HG02884 (cell line): Measurements from ENCODE around the gene GALNTL6.

Source experiments
- ATAC-seq: cut with Tn5 transposase; IDR thresholded peaks from one replicate; pipeline ENCODE4 v1.9.1; 2021; ENCODE audit warnings: mild to moderate bottlenecking, moderate library complexity; ENCODE audit not compliant: unreplicated experiment

GALNTL6 gene

DNA sequence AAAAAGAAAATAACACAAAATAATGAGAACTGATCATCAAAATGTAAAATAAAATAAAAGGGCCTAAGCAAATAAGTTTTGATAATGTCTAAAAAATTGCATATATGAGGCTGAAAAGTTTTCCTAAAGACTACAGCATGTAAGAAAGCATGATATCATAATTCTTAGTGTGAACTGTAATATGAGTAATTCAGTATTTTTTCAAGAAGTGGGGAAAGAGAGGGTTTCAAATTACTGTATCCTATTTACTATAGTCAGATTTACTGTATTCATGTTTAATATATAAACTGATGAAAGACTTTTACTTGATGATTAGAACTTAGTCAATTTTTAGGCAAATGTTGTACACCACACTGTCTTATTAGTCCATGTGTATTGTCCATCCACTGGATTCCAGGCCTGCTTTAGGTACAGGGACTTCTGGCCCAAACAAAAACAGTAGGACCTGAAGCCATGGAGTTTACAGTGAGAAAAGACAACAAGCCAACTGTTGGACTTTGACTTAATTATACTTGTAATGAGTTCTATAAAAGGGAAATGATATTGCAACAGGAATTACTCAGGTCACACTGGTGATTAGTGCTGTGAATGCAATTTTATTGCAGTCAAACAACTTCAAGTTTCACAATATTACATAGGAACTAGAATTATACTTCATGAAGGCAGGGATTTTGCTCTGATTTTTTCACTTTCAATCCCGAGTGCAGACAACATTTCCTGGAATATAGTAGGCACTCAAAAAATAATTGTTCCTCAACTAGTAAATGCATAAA is 837.7 kb downstream of the GALNTL6 start:
- ATAC-seq, result no peak

DNA sequence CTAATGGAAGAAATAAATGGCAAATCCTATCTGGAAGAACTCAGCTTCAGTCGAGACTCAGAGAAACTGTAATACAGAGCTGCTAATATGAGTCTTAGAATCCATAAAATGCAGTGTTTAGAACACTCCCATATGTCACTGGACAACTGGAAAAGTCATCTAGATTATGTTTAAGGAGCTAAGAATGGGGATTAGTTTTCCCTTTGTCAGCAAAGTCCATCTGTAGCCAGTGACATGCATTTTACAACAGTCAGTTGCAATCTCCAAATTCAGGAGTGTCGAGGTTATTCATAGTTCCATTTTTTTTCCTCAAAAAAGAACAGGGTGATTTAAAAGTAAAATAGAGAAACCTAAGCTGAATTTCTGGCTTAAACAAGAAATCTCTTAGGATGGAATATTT is 838.8 kb downstream of the GALNTL6 start:
- ATAC-seq, result no peak

DNA sequence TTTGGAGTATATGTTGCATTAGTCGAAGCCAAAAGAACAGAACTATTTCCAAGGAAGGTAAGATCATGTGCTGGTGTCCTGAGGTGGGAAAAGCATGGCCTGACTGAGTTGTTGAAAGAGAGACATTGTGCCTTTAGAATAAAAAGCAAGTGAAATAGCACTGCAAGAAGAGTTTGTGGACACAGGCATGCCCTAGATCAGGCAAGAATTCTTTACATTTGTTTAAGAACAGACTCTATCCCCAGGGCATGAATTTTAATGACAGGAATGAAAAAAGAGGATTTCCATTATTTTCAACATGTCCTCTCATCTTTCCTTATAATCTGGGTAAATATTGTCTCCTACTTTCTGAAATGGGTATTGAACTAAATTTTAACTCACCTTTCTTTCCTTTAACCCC is 839.2 kb downstream of the GALNTL6 start:
- ATAC-seq, result no peak

DNA sequence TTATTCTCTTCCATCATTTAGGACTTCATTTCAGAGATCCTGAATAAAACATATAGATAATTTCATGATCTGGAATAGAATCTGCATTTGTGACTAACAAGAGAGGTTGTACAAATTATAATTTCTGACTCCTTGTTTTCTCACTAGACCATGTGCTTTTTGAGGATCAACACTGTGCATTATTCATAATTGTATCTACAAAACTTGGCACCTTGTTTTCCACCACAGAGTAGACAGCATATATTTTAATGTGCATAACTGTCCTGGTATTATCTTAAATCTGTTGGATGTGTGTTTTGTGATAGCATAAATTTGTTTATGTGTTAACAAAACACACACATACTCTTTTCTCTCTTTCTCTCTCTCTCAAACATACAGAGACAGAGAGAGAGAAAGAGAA is 840.5 kb downstream of the GALNTL6 start:
- no peak for ATAC-seq

DNA sequence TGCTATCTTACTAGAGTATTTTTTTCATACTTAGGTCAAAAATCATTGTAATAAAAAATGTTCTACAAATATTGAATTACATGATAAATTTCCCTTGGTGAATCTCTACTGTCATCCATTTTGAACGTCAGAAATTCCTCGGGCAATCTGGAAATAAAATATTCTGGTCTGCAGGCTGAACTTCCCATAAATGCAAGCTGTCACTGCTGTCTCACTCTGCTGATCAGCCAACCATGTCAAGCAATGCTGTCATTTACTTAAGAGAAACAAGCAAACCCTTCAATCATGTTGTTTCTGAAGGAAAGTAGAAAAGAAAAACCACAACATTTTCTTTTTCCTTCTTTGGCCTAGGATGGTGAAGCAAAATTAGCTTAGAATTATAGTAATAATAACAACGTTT is 841.3 kb downstream of the GALNTL6 start:
- no peak for ATAC-seq

DNA sequence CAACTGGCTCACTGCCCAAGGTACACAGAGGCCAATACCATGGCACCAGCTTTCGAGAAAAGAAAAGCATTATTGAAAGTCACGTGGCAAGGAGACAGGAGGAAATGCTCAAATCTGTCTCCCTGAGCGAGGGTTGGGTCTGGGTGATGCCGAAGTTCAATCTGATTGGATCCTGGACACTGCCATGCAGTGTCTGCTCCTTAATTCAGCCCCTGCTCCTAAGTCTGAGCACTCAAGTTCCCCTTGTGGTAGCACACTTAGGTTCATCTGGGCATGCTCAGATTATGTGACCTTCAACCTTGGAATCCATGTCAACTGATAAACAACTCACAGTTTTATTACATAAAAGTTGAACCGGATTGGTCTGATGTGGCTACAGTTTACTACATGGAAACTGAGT is 842.9 kb downstream of the GALNTL6 start:
- ATAC-seq, result no peak

DNA sequence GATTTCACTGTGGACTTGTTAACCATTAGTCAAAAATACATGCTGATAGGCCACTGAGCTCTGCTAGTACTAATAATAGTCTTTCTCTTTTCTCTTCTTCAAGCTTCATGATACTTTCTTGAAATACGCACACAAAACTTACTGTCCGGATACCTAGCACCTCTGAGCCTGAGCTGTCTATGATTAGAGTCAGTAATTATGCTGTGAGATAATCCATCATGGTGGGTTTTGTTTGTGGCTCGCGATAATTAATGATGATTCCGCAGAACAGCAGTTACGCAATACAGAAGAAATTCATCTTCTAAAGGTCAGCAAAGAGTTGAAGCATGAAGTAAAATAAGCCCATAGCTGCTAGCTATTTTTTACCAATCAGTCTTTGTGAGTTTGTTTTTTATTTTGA is 843.9 kb downstream of the GALNTL6 start:
- no peak for ATAC-seq

DNA sequence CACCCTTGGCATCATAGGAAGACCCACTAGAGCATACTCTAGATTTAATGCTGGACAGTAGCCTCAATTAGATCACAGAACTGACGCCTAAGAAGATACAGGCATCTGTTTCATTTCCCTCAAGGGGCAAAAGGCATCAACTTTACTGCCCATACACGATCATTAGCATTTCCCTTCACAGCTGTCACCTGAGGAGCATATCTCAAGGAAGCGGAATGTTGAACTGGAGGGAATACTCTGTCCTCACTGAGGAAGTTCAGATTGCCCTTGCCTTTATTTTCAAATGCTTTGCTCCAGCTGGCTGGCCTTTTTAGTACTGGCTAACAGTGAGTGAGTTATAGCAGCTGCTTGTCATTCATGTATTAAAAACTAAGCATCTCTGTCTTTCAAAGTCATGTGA is 847.0 kb downstream of the GALNTL6 start:
- no peak for ATAC-seq

DNA sequence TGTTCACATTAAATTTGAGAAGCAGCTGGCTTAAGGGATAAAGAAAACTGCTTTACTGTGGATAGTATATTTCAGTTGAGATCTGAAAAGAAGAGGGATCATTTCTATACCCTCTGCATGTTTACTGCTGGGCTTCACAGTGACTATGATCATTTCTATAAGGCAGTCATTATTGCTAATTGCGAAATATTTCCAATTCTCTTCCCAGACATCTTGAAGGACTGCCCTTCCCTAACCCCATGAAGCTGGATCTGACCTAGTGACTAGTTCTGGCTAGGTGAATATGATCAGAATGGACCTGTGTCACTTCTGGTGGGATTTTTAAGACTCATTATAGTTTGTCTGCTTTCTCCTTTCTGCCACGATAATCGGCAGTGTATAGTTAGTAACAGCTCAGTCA is 848.9 kb downstream of the GALNTL6 start:
- no peak for ATAC-seq

DNA sequence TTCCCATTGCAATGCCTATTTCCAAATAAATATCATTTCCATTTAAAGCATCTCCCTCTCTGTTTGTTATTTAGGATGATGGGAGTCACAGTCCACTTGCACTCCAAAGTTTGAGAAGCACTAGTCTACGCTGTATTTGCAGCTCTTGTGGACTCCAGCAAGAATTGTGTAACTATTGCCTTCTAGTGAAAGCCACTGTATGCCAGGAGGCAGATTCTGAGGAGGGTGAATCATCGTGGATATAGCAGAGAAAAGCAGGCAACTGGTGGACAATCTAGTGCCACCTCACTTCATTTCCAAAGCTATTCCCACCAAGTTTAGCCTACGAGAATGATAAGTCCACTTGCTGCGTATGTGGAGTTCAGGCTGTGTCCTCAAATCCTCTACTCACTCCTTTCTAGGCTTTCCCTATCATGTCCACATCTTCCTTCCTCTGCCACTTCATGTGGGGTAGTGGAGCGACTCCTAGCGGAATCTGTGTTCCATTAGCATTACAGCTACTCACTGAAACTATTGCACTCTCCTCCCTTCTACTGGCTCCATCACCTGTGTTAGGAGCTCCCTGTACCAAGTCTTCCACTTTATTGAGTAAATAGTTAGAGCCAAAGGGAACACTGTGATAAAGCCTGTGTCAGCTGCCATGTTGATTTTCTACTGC is 853.6 kb downstream of the GALNTL6 start:
- no peak for ATAC-seq

DNA sequence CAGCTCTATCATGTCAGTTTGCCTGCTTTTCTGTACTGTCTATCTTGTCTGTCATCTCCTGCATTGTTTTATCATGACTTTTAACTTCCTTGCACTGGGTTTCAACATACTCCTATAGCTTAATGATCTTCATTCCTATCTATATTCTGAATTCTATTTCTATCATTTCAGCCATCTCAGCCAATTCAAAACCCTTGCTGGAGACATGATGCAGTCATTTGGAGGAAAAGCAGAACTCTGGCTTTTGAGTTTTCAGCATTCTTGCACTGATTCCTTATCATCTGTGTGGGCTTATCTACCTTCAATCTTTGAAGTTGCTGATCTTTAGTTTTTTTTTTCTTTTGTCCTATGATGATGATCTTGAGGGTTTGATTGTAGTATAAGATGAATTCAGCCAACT is 861.6 kb downstream of the GALNTL6 start:
- ATAC-seq, result no peak

DNA sequence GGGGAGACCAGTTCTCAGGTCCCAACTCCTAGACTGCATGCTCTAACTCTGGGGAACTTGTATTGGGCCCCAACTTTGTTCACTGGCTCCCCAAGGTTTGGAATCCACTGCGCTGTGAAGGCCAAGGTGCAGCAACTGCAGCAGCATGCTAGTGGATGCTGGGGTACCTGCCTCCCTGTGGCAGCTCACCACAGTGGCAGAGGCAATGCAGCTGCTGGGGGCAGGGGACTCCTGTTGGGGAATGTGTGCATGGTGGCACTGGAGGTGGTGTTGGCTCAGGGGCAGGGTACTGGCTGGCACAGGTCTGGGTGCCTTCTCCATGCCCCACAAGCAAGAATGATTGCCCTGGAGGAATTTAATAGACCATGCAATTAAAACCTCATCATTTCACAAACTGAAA is 862.0 kb downstream of the GALNTL6 start:
- no peak for ATAC-seq

DNA sequence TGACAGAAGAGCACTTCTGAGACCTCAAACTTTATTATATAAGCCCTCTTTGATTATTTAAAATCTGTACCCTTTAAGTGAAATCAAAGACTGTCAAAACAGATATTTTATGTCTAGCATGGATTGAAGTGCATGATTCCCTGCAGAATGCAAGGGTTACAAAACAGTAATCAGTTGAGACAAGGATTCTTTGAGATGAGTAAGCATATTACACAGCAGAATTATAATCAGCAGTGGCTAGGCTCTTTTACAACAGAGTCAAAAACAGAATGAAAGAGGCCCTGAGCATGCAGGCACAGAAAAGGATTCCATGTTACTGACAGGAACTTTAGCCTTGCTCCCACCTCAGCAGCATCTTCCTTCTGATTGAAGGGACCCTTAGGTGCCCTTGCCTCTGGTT is 867.5 kb downstream of the GALNTL6 start:
- no peak for ATAC-seq

DNA sequence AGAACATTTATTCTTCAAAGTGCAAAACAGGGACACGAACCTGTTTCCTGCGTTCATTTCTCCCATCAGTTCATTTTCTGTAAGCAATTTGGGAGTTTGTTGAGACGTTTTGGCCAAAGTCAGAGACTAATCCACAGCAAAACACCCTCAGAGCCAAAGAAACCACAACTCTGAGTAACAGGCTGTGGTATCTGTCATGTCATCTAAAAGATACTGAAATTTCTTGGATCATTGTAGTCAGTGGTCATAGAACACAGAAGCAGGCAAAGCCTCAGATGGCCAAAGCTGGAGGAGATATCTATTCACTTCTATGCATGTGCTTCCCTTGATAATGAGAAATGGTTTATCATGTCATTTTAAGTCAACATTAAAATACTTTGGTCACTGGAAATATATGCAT is 869.8 kb downstream of the GALNTL6 start:
- no peak for ATAC-seq

DNA sequence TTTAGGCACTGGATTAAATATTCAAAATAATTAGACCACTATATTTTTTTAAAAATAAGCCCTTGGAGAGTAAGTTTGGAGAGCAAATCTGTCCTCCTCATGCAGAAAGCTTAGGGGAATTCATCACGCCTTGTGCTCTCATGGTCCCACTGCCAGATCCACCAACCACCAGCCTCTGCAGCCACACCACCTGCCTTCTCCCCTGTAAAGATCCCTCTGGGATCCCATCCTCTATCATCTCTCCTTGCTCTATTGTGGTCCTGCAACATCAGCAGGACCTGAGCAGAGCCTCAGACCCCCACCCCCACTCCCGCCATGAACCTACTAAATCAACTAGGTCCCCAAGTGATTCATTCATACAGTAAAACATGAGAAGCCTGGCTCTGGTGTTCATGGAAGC is 872.8 kb downstream of the GALNTL6 start:
- no peak for ATAC-seq

DNA sequence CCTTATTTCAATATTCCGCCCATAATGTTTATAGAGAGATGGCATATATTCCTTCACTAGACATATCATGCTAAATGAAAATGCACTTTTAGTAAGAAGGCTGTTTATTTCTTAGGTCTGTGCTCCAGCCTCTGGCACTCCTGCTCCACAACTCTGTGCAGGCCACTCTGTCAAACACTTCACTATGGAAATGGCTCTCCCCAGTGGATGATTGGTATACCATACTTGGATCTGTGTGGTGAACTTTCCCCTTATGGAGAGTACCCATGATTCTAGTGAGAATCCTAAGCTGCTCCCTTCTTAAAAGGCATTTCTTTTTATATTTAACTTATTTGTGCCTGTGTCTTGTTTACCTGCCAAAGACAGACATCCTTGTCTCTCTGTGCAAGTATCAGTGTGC is 875.3 kb downstream of the GALNTL6 start:
- ATAC-seq, result no peak

DNA sequence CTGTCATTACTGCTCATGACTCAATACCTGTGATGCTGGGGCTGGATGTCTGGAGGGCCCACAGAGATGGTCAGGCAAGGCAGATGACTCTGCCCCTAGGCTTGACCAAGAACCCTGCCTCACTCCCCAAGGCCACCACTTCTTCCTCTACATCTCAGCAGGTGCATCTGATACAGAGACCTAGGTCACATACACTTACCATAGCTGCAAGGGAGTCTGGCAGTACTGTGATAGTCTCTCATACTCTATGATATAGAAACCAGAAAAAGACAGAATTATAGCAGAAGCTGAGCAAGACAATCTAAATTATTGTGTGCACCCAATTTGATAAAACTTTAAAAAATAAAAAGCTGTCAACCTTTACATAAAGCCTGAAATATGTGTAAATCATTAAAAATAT is 878.3 kb downstream of the GALNTL6 start:
- no peak for ATAC-seq

DNA sequence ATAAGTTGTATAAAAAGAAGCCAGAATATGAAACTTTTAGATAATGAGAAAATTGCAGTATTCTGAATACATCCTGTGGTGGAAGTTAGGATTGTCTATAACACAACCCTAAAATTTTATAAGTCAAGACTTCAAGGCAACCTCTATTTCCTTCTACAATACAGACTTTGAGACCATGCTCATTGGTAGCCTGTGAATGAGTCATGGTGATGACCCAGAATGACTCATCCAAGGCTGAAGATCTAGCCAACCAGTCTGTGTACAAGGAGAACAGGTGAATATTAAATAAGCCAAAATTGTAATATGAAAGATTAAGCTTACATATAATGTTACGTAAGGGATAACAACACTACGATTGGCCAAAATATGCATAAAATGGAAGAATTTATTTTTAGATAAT is 879.5 kb downstream of the GALNTL6 start:
- ATAC-seq, result no peak

DNA sequence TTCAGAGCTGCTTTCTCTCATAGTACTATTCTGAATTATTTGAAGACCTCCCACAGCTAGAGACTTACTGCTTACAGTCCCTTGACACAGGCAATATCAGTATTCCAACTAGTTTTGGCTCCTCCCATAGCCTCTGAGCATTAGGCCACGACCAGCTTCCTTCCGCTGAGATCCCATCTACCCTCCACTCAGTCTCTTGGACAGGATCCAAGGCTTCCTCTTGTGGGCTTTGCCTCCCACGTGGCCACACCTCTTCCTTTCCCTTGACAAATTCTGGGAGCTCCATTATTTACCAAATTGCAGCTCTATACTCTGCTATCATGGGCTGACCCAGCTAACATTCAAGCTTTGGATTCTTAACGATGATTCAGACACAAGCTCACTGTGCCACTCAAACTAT is 885.1 kb downstream of the GALNTL6 start:
- ATAC-seq, result no peak

DNA sequence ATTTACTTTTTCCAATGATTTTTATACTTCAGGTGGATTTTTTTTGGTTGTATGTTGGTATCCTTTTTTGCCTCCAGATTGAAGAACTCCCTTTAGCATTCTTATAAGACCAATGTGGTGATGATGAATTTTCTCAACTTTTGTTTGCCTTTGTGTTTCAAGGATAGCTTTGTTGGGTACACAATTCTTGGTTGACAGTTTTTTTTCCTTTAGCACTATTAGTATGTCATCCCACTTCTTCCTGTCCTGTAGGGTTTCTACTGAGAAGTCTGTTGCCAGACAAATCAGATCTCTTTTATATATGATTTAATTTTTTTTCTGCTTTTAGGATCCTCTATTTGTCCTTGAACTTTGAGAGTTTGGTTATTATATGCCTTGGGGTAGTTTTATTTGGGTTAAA is 892.4 kb downstream of the GALNTL6 start:
- ATAC-seq, result no peak

DNA sequence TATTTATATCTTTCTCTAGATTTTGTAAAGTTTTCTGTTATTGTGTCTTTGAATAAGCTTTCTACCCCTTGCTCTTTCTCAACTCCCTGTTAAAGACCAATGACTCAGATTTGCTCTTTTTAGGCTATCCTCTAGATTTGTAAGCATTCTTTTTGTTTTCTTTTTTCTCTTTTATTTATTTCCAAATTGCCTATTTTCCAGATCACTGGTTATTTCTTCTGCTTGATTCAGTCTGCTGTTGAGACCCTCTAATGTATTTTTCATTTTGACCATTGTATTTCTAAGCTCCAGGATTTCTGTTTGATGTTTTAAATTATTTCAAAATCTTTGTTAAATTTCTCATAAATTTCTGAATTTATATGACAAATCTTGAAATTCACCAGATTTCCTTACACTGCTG is 892.8 kb downstream of the GALNTL6 start:
- no peak for ATAC-seq

DNA sequence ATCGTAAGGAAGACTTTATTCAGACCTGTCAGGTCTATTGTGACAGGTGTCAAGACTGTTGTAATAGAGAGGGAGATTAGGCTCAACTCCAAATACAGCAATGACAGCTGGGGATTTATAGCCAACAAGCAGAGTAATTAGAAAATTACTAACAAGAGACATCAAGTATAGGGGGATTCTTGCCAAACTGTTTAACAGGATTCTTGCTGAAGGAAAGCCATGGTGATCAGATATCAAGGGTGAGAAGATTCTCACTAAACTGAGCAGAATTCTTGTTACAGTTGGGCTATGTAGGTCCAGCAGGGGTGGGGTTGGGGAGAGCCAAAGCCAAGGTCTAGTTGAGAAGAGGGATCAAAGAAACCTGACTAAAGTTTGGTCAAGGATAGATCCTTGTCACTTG is 894.4 kb downstream of the GALNTL6 start:
- ATAC-seq, result no peak

DNA sequence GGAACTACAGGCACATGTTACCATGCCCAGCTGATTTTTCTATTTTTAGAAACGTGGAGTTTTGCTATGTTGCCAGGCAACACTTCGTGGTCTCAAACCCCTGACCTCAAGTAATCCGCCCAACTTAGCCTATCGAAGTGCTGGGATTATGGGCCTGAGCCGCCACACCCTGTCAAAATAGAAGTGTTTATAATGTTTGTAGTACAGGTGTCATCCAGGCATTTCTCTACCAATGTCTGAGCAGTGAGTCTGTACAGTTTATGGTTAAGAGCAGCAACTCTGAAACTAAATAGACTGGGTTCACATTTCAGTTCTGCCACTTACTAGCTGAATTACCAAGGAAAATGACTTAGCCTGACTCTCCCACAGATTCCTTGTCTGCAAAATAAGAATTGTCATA is 895.0 kb downstream of the GALNTL6 start:
- ATAC-seq, result no peak
